AG04449 (cell line): ENCODE results near the gene PTPRM.

Experiments used
- CTCF ChIA-PET: fragments of 350-600 bp; formaldehyde crosslinking; extraction: SDS; loops from one replicate; lab custom pipeline; 2021; ENCODE audit warnings: antibody characterized with exemption; lab: Yijun Ruan, JAX
- POLR2A ChIA-PET: fragments of 400-600, 350-600 bp; formaldehyde crosslinking; extraction: SDS; loops from one replicate; lab custom pipeline; 2020; ENCODE audit warnings: antibody characterized with exemption, inconsistent platforms; lab: Yijun Ruan, JAX
- DNase-seq: peaks from one replicate; pipeline ENCODE4 v3.0.0-alpha.2; 2010; ENCODE audit warnings: low read depth, low spot score
- H3K4me3 ChIP-seq: 2 replicates; pipeline ENCODE4 v1.5.1; 2011; ENCODE audit warnings: low read depth, mild to moderate bottlenecking, control low read depth, low read length
- CTCF ChIP-seq: IDR thresholded peaks from one replicate; pipeline ENCODE4 v1.5.1; 2011; ENCODE audit warnings: mild to moderate bottlenecking, moderate library complexity, low read length, control low read depth, inconsistent platforms; ENCODE audit not compliant: insufficient read depth; ENCODE audit errors: missing control alignments

The PTPRM gene

GRCh38 chr18:8359076-8359475 lies 792.0 kb downstream of the PTPRM start:
- TF ChIP-seq CTCF, result no peak
- DNase-seq, result no peak
- CTCF ChIA-PET, result no interaction called here
- H3K4me3 ChIP-seq, result no peak overlapping the region
- POLR2A ChIA-PET, result no interaction called here

DNA sequence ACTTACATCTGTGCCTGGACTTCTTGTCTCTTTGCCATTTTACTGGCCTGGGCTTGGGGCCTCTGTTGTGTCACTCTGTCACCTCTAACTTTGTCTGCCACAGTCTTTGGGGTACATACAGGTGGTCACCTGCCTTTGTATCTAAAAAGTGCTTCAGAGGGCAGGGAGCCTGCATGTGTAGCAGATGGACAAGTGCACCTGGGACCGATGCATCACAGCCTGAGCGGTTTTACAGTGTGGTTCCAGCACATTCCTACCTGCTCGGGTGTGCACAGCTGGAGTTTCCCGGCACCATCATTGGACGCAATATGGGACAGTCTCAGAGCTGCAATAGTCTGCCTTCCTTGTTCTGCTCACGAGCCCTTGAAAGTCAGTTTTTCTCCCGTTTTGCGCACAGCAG lies 792.4 kb downstream of the PTPRM start:
- no peak overlapping the region for H3K4me3 ChIP-seq
- CTCF ChIA-PET, result no interaction called here
- no peak for DNase-seq
- TF ChIP-seq CTCF, result no peak
- POLR2A ChIA-PET, result no interaction called here

DNA sequence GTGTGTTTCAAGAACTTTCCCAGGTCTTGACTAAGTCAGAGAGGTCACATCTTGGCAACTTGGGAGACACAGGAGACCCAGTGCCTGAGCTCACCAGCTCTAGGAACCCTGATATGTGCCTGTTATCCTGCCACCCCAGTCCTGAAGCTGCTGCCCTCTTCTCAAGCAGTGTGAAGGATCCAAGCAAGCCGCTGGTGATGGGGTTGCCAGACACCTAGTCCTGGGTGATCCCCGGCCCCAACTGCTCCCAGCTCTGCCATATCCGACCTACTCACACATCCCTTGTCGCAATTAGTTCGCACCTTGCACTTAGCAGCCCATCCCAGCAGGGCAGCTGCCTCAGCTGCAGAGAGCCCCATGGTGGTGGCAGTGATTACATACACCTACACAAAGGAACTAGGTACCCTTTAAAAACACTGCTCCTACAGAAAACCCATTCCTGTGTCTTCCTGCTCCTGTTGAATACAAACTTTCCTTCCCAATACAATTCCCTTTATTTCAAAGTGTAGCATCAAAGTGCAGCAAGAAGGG lies 794.9 kb downstream of the PTPRM start:
- CTCF ChIA-PET, result interaction anchor here (1.4 to 2.0 kb wide), 2 partner anchors 10 to 28 kb away, joined by 3 to 7 read pairs; no protein-coding TSS in a partner anchor
- no peak for DNase-seq
- TF ChIP-seq CTCF, result no peak
- POLR2A ChIA-PET, result no interaction called here
- H3K4me3 ChIP-seq, result no peak overlapping the region

GRCh38 chr18:8362863-8363262 lies 795.7 kb downstream of the PTPRM start:
- no peak overlapping the region for H3K4me3 ChIP-seq
- ChIA-PET CTCF (interaction anchor here (2.9 kb wide), 1 partner anchor 10 kb away, joined by 9 read pairs; no protein-coding TSS in a partner anchor), POLR2A (no interaction called here)
- TF ChIP-seq CTCF, result no peak
- DNase-seq, result no peak

GRCh38 chr18:8364385-8364784 lies 797.3 kb downstream of the PTPRM start:
- ChIA-PET CTCF (interaction anchor here (1.0 to 2.9 kb wide), 4 partner anchors 12 to 575 kb away, joined by 3 to 9 read pairs (median 4); no protein-coding TSS in a partner anchor), POLR2A (no interaction called here)
- no peak overlapping the region for H3K4me3 ChIP-seq
- no peak for DNase-seq
- TF ChIP-seq CTCF, result no peak

- no peak overlapping the region for H3K4me3 ChIP-seq
- ChIA-PET CTCF (interaction anchor here (0.8 to 2.9 kb wide), 4 partner anchors 12 to 575 kb away, joined by 3 to 9 read pairs (median 4); no protein-coding TSS in a partner anchor), POLR2A (no interaction called here)
- no peak for DNase-seq
- TF ChIP-seq CTCF, result no peak
Measured at GRCh38 chr18:8365006-8365405, 797.9 kb downstream of the PTPRM start.
